Measurements from ENCODE around the gene NHSL2. TPM values are rescaled to one million over a fixed set of nuclear protein-coding genes. Genes with fewer than 3 reads are reported as not detected.

Gene NHSL2
- total and polyA plus RNA-seq, 2 experiments from 2014 or later, result 4.7 to 9.5 TPM

- no peak for TF ChIP-seq ETS1 (IDR thresholded peaks at IDR 0.05)
- no peak for TF ChIP-seq NANOG (IDR thresholded peaks at IDR 0.05; ENCODE audit: borderline replicate concordance)
- no peak for TF ChIP-seq ZNF462 (CRISPR knock-in tag; IDR thresholded peaks at IDR 0.05)
- no peak for TF ChIP-seq EZH2phosphoT487 (IDR thresholded peaks at IDR 0.05; ENCODE audit: unreplicated experiment)
Observed at GRCh38 chrX:72079607-72080006, 169.0 kb downstream of the NHSL2 start (continued).

GRCh38 chrX:72080150-72080549 lies 169.5 kb downstream of the NHSL2 start:
- Histone ChIP-seq H4K20me1 (replicated peaks; ENCODE audit: insufficient read depth) (no peaks in the 10 kb centered on the region), H3K4me3 (no peak overlapping the region), H3K27ac (ENCODE audit: low read depth) (no peak overlapping the region), H3K27me3 (ENCODE audit: insufficient read depth) (no peaks in the 10 kb centered on the region), H3K79me2 (replicated peaks; ENCODE audit: insufficient read depth) (no peaks in the 10 kb centered on the region), H3K4me1 (ENCODE audit: insufficient read depth) (no peaks in the 10 kb centered on the region), H3F3A (replicated peaks; ENCODE audit: low read depth) (no peaks in the 10 kb centered on the region), H3K9me2 (ENCODE audit: insufficient read depth) (no peaks in the 10 kb centered on the region), H3K36me3 (ENCODE audit: insufficient read depth) (no peaks in the 10 kb centered on the region), H3K4me2 (no peak overlapping the region), H2AFZ (no peak overlapping the region)
- Mint-ChIP-seq H3K27me3 (ENCODE audit: insufficient read depth, low read depth, poor library complexity) (peaks cover 5% of the 10 kb centered on the region), H3K36me3 (ENCODE audit: low read depth) (no peaks in the 10 kb centered on the region), H3K4me1 (peaks cover 21% of the 10 kb centered on the region), H3K9me3 (no peaks in the 10 kb centered on the region), H3K4me3 (no peak overlapping the region), H3K27ac (peak overlapping the region; percentile 81; the same call in 1 of the 2 replicates)
- no peak for DNase-seq (ENCODE audit: low spot score)
- no peak for ATAC-seq
- TF ChIP-seq CTCF (conservative IDR thresholded peaks at IDR 0.05; ENCODE audit: low read depth in 2 of 2) (no peak), ZNF114 (CRISPR knock-in tag; IDR thresholded peaks at IDR 0.05) (no peak), ZNF462 (CRISPR knock-in tag; IDR thresholded peaks at IDR 0.05) (no peak), STAT1 (IDR thresholded peaks at IDR 0.05; ENCODE audit: unreplicated experiment) (no peak)

Measured in GM23338 (cell line).